GM21723 (cell line): ENCODE measurements around the gene GPC6.

Experiments
- ATAC-seq: cut with Tn5 transposase; IDR thresholded peaks from one replicate; pipeline ENCODE4 v1.9.1; 2021; ENCODE audit warnings: mild to moderate bottlenecking, moderate library complexity; ENCODE audit not compliant: unreplicated experiment

Gene GPC6

GRCh38 chr13:93496985-93497673 is 270.5 kb downstream of the GPC6 start:
- no peak for ATAC-seq

GRCh38 chr13:93499991-93500390 is 273.4 kb downstream of the GPC6 start:
- no peak for ATAC-seq

- no peak for ATAC-seq
Measured at GRCh38 chr13:93502071-93502470, 275.5 kb downstream of the GPC6 start.

- ATAC-seq = no peak
Measured at GRCh38 chr13:93502987-93503615, 276.5 kb downstream of the GPC6 start.

GRCh38 chr13:93505104-93505952 is 278.7 kb downstream of the GPC6 start:
- ATAC-seq = no peak

GRCh38 chr13:93511011-93511410 is 284.4 kb downstream of the GPC6 start:
- no peak for ATAC-seq

- no peak for ATAC-seq
Measured at GRCh38 chr13:93515267-93515666, 288.7 kb downstream of the GPC6 start.

DNA sequence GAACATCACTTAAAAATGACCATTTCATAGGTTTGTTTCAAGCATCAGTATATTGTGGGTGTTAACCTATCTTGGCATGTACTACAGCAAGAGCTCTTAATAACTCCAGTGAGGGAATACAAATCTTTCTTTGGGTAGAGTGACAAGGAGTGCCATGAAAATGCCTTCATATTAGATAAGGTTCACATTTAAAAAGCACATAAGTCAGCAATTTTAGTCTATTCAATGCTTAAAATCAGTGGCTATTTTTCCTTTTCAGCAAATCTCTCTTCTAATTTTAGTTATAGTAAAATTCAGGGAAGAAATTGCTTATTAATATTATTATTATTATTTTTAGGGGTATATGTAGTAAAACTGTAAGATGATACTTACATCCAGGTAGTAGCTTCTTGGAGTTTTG is 291.1 kb downstream of the GPC6 start:
- no peak for ATAC-seq

DNA sequence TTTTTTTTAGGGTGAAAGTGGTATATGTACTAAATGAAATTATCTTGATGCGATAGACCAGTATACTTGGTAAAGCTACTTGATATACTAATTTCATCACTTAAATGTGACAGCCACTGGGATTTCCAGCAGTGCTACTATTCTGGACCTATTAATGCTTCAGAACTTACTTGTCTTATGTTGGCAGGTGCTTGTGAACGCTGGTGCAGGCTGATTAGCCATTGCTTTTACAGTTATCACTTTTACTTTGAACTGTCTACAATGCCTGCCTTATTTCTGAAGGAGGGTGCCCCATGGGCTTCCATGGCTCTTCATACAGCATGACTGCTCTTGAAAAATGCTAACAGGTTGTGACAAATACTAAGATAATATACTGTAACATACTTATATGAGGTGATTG is 294.7 kb downstream of the GPC6 start:
- no peak for ATAC-seq

- no peak for ATAC-seq
Measured at GRCh38 chr13:93522501-93522900, 295.9 kb downstream of the GPC6 start.

- no peak for ATAC-seq
Measured at GRCh38 chr13:93525087-93525486, 298.5 kb downstream of the GPC6 start.

DNA sequence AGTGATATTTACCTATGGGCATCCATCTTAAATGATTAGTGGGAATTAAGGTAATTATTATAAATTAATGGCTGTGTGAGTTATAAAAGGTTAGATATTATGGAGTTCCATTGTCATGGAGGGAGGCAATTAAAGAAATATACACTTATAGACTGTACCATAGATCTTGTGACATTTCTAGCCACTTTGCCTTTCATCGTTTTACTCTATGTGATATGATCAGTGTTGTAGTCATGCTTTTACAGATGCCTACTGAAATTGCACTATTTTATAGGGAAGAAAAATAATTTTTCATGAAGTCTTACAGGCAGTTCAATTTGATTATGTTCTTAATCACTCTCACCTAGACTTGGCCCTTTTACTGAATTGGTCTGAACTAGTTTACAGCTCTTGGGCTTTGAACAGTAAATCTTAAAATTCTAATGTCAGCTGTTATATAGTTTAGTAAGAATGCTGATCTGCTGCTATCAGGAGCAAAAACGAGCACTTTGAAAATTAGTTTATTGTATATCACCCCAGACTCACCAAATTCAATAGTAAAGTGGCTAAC is 301.2 kb downstream of the GPC6 start:
- no peak for ATAC-seq

- no peak for ATAC-seq
Measured at GRCh38 chr13:93529961-93530360, 303.4 kb downstream of the GPC6 start.

DNA sequence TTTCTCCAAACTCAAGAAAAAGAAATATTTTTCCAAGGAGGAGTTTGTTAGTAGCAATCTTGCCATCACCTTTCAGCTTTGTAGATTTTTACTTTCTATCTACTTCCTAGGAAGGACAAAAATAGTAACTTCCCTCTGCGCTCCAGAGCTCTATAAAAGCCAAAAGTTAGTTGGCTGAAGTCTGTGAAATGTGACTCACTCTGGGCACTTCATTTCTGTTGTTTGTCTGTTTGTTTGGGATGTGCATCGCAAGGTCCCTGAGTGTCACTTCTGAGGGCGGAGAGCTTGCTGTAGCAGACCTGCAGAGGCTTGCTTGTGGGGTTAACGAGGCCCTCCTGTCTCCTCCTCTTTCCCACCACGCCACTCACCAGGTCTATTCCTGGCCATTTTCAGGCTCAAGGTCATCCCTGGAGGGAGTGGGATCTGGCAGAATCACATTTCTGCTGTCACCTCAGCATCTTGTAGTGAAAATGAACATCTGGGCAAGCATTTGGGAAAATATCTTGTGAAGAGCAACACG is 307.6 kb downstream of the GPC6 start:
- no peak for ATAC-seq

GRCh38 chr13:93535251-93535650 is 308.6 kb downstream of the GPC6 start:
- no peak for ATAC-seq

GRCh38 chr13:93539914-93540313 is 313.3 kb downstream of the GPC6 start:
- ATAC-seq = no peak

DNA sequence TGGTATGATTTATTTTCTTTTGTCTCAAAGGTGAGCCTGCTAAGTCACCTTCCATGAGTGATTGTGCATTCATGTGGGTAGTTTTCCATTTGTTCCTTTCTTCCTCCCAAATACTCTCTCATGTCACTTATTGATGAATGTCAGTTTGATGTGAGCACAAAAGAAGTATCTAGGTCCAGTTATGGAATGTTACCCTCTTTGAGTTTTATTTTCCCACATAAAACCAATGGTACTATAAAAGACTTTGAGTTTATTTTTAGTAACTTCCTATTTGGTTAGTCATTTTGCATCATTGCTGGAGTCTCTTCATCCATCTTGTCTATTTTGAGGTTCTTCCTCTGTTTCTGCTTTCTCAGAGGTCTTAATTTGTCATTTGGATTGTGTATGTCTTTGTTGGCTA is 321.3 kb downstream of the GPC6 start:
- ATAC-seq = no peak

DNA sequence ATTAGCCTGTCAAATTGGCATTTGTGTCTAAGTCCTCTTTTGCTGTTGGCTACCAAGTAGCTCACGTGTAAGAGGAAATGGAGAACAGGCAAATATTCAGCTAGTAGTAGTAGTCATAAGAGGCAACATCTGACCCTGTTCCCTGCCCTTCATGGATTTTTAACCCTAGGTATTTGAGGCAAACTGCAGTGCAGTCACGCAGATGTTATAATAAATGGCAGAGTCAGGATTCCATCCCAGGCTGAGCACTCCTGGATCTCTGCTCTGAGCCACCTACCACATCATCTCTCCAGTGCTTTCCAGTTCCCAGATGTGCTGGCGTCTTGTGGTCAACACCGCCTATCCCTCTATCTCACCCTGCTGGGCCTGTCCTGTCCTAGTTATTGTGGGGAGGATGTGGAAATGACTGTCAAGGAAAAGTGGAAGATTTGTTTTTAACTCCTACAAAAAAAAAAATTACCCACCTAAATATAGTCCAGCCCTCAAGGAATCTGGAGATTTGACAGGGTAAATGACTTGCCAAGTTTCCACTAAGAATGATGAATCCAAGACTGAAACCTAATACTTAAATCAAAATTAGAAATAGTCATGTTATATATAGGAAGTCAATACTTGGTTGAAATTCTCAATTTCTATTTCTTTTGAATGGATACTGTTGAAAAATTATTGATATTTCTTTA is 322.9 kb downstream of the GPC6 start:
- no peak for ATAC-seq

- no peak for ATAC-seq
Measured at GRCh38 chr13:93550236-93550635, 323.6 kb downstream of the GPC6 start.

DNA sequence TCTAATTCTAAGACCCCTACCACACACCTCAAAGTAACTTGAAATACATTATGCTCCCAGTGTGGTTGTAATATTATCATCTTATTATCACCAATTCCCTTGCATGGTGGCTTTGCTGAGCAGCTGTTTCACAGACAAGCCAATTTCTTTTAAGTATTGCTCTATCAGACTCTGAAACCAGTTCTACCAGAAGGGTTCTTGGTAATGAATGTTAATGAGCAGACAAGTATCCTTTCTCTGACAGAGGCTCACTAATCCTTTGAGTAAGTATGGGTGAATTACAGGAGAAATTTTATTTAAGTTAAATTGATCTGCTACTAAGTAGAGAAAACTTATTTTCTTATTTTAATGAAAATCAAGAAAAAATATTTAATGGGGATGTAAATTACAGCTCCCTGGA is 326.0 kb downstream of the GPC6 start:
- no peak for ATAC-seq

- no peak for ATAC-seq
Measured at GRCh38 chr13:93554514-93554913, 327.9 kb downstream of the GPC6 start.
